Rectal smooth muscle tissue (tissue), 1 donor: ENCODE data around the gene MGAT5.

Experiments
- H3K27ac ChIP-seq: one replicate; pipeline ENCODE4 v1.7.0; 2013; ENCODE audit warnings: low read depth, low read length, inconsistent platforms
- H3K27me3 ChIP-seq: one replicate; pipeline ENCODE4 v1.7.0; 2013; ENCODE audit warnings: low read length; ENCODE audit not compliant: control insufficient read depth, insufficient read depth
- H3K36me3 ChIP-seq: one replicate; pipeline ENCODE4 v1.7.0; 2013; ENCODE audit warnings: low read length; ENCODE audit not compliant: control insufficient read depth, insufficient read depth
- H3K4me1 ChIP-seq: one replicate; pipeline ENCODE4 v1.7.0; 2013; ENCODE audit warnings: low read length; ENCODE audit not compliant: control insufficient read depth, insufficient read depth
- H3K4me3 ChIP-seq: one replicate; pipeline ENCODE4 v1.7.0; 2013; ENCODE audit warnings: low read length
- H3K9ac ChIP-seq: one replicate; pipeline ENCODE4 v1.7.0; 2013; ENCODE audit warnings: low read length

MGAT5 gene

GRCh38 chr2:134220344-134220974 lies 33.4 kb upstream of the MGAT5 start:
- Histone ChIP-seq H3K9ac (no peak overlapping the region), H3K4me1 (no peaks in the 10 kb centered on the region), H3K27me3 (no peaks in the 10 kb centered on the region), H3K27ac (no peak overlapping the region), H3K36me3 (no peaks in the 10 kb centered on the region), H3K4me3 (no peak overlapping the region)

DNA sequence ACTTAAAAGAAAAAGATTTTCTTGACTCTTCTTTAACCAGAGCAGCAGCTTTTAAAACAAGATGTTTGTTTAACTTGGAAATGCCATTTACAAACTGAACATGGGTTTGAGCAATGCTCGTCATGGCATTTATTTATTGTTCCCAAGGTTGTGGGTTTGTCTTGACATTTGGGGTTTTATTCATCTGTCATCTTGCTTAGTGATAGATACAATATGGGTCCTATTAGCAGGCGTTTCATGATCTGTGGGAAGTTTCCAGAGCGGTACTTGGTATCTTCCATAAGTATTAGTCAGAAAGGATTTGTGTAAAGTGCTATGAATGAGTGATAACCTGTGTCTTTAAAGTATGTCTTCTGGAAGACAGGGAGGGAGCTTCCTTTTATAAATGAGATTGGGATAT lies 29.9 kb upstream of the MGAT5 start:
- no peak overlapping the region for H3K9ac ChIP-seq
- no peak overlapping the region for H3K27ac ChIP-seq
- no peaks in the 10 kb centered on the region for H3K27me3 ChIP-seq
- H3K4me1 ChIP-seq, result no peaks in the 10 kb centered on the region
- H3K4me3 ChIP-seq, result no peak overlapping the region
- no peaks in the 10 kb centered on the region for H3K36me3 ChIP-seq

GRCh38 chr2:134225173-134225572 lies 28.7 kb upstream of the MGAT5 start:
- Histone ChIP-seq H3K27ac (no peak overlapping the region), H3K27me3 (no peaks in the 10 kb centered on the region), H3K4me1 (no peaks in the 10 kb centered on the region), H3K9ac (no peak overlapping the region), H3K36me3 (no peaks in the 10 kb centered on the region), H3K4me3 (no peak overlapping the region)

DNA sequence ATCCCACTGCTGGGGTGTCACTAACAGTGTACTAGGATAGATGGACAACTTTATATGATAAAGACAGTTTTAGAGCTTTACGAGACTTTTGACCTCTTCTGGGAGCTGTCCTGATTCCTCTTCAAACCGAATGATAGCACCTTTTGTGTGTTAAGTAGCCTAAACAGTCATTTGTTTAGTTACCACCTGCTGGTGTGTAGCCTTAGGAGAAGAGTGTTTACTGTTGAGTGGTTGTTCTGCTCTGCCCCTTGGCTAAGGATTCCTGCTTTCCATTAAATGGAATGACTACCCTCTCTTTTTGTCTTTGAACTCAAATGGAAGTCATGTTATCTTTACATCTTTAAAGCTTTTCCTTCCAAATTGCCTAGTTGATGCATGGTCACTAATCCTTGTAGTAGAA lies 28.0 kb upstream of the MGAT5 start:
- no peaks in the 10 kb centered on the region for H3K4me1 ChIP-seq
- H3K36me3 ChIP-seq, result no peaks in the 10 kb centered on the region
- no peak overlapping the region for H3K27ac ChIP-seq
- H3K9ac ChIP-seq, result no peak overlapping the region
- no peaks in the 10 kb centered on the region for H3K27me3 ChIP-seq
- no peak overlapping the region for H3K4me3 ChIP-seq

GRCh38 chr2:134226601-134227000 lies 27.3 kb upstream of the MGAT5 start:
- Histone ChIP-seq H3K27ac (no peak overlapping the region), H3K27me3 (no peaks in the 10 kb centered on the region), H3K36me3 (no peaks in the 10 kb centered on the region), H3K9ac (no peak overlapping the region), H3K4me3 (no peak overlapping the region), H3K4me1 (no peaks in the 10 kb centered on the region)

GRCh38 chr2:134227666-134228065 lies 26.2 kb upstream of the MGAT5 start:
- no peak overlapping the region for H3K9ac ChIP-seq
- no peaks in the 10 kb centered on the region for H3K27me3 ChIP-seq
- H3K4me1 ChIP-seq, result no peaks in the 10 kb centered on the region
- no peak overlapping the region for H3K4me3 ChIP-seq
- no peak overlapping the region for H3K27ac ChIP-seq
- no peaks in the 10 kb centered on the region for H3K36me3 ChIP-seq

DNA sequence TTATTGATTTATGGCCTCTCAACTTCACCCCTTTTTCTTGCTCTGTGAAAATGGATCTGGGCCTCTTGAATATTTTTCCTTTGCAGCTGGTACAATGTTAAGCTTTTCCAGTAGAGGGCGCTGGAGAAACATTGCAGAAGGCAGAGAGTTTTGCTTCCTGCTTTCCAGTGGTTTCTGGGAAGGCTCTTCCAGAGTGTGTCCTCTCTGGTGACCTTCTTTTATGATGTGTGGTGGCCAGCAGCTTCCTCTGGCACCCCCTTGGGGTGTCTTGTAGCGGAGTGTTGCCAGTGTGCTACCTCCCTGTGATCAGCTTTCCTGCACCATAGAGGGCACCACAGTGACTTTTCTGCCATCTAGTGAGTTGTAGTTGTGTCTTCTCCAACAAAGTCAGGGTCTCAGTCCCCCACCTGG lies 25.4 kb upstream of the MGAT5 start:
- no peak overlapping the region for H3K9ac ChIP-seq
- H3K36me3 ChIP-seq, result no peaks in the 10 kb centered on the region
- no peaks in the 10 kb centered on the region for H3K27me3 ChIP-seq
- H3K4me1 ChIP-seq, result no peaks in the 10 kb centered on the region
- H3K27ac ChIP-seq, result no peak overlapping the region
- H3K4me3 ChIP-seq, result no peak overlapping the region

- H3K4me1 ChIP-seq, result no peaks in the 10 kb centered on the region
- no peak overlapping the region for H3K27ac ChIP-seq
- H3K27me3 ChIP-seq, result no peaks in the 10 kb centered on the region
- no peak overlapping the region for H3K9ac ChIP-seq
- no peak overlapping the region for H3K4me3 ChIP-seq
- no peaks in the 10 kb centered on the region for H3K36me3 ChIP-seq
These were observed 24.3 kb upstream of the MGAT5 start for GRCh38 chr2:134229540-134229939.

DNA sequence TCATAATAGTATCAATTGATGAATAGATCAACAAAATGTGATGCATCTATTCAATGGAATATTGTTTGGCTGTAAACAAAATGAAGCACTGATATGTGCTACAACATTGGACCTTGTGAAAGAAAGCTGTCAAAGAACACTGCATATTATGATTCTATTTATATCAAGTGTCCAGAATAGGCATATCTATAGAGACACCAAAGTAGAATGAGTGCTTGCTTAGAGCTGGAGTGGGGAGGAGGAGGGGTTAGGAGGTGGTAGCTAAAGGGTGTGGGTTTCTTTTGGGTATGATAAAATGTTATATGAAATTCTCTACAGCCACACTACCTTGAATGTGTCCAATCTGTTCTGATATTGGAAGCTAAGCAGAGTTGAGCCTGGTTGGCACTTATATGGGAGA lies 23.0 kb upstream of the MGAT5 start:
- Histone ChIP-seq H3K4me1 (no peaks in the 10 kb centered on the region), H3K27ac (no peak overlapping the region), H3K9ac (no peak overlapping the region), H3K4me3 (no peak overlapping the region), H3K36me3 (no peaks in the 10 kb centered on the region), H3K27me3 (no peaks in the 10 kb centered on the region)

DNA sequence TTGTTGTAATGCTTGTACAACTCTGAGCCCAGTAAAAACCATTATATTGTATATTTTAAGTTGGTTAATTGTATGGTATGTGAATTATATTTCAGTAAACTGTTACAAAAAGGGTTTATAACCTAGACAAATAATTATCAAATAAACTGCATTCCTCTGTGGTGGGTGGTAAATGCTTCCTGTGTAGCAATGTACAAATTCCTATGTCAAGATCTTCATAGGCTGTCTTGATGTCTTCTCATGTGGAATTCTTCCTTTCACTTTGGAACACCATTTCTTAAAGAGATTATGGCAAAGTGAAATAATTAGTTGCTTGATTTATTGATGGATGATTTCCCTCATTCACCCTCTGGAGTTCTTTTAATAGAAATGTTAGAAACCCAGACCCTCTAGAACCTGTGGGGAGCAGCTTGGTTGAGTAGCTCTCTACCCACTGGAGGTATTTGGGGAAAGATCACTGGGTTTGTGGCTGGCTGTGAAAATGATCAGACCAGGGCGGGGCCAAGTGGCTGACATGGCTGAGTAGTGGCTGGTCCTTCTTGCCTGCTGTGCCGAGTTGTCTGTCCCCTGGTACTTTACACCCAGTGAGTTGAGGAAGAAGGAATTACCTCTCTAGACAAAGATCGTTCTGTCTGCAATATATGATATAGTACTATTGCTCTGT lies 22.4 kb upstream of the MGAT5 start:
- Histone ChIP-seq H3K27me3 (no peaks in the 10 kb centered on the region), H3K4me3 (no peak overlapping the region), H3K4me1 (no peaks in the 10 kb centered on the region), H3K36me3 (no peaks in the 10 kb centered on the region), H3K9ac (no peak overlapping the region), H3K27ac (no peak overlapping the region)

DNA sequence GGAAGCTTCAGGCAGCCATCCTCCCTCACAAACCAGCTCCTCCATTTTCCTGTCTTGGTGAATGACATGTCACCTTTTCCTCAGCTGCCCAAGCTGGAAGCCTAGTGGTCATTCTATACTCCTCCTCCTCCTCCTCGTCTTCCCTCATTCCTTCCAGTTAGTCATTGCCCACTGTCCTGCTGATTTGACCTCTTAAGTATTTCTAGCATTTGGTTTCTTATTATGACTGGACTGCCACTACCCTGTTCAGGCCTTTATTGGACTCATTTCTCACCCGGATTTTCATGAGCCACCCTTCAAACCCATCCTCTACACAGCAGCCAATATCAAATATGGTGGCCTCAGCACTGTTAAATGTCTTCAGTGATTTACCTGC lies 21.9 kb upstream of the MGAT5 start:
- H3K4me3 ChIP-seq, result no peak overlapping the region
- no peak overlapping the region for H3K9ac ChIP-seq
- H3K4me1 ChIP-seq, result no peaks in the 10 kb centered on the region
- H3K27me3 ChIP-seq, result no peaks in the 10 kb centered on the region
- H3K27ac ChIP-seq, result no peak overlapping the region
- no peaks in the 10 kb centered on the region for H3K36me3 ChIP-seq

- Histone ChIP-seq H3K4me3 (no peak overlapping the region), H3K9ac (no peak overlapping the region), H3K27ac (no peak overlapping the region), H3K4me1 (no peaks in the 10 kb centered on the region), H3K27me3 (no peaks in the 10 kb centered on the region), H3K36me3 (no peaks in the 10 kb centered on the region)
These were observed 21.4 kb upstream of the MGAT5 start for GRCh38 chr2:134232461-134232860.
